GM12874 (cell line): ENCODE data around the gene GXYLT1.

Experiments
- TF ChIP-seq, protein P1 (sequence below): IDR thresholded peaks from 2 replicates; pipeline ENCODE4 v1.5.1; 2011; ENCODE audit warnings: low read depth, mild to moderate bottlenecking, control low read depth, low read length, moderate library complexity; ENCODE audit not compliant: insufficient read depth

The GXYLT1 gene

DNA sequence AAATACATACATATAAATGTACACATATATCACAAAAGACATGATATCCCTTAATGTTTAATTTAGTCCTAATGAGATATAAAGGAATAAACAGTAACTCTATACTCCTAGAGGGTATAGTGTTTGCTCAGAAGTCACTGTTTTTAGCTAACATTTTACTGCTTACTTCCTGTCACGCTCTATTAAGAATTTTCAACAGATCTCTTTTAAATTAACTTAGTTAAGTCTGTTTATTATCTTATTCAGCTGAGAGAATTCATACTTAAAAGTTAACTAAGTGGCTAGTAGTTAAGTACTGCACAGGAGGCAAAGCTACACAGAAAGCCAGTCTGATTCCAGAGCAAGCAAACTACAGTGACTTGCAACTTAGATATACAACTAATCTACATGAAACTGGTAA lies 39.9 kb downstream of the GXYLT1 start:
- TF ChIP-seq, protein P1, sequence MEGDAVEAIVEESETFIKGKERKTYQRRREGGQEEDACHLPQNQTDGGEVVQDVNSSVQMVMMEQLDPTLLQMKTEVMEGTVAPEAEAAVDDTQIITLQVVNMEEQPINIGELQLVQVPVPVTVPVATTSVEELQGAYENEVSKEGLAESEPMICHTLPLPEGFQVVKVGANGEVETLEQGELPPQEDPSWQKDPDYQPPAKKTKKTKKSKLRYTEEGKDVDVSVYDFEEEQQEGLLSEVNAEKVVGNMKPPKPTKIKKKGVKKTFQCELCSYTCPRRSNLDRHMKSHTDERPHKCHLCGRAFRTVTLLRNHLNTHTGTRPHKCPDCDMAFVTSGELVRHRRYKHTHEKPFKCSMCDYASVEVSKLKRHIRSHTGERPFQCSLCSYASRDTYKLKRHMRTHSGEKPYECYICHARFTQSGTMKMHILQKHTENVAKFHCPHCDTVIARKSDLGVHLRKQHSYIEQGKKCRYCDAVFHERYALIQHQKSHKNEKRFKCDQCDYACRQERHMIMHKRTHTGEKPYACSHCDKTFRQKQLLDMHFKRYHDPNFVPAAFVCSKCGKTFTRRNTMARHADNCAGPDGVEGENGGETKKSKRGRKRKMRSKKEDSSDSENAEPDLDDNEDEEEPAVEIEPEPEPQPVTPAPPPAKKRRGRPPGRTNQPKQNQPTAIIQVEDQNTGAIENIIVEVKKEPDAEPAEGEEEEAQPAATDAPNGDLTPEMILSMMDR: no peak

DNA sequence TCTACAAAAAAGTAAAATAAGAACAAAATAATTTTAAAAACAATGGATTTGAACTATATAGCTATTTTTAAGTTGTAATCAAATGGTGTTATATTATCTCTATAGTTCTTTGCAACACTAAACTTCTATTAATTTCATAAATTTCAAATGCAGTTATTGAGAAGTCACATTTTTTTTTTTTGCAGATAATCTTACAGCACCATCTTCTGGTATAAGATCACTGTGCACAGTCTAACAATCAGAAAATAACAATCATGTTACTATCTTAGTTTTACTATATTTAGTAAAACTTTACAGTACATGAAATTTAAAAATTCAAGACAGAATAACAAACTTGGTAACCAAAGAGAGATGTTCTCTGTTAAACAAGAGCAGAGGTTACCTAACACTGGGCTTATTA lies 40.6 kb downstream of the GXYLT1 start:
- TF ChIP-seq, protein P1: no peak

DNA sequence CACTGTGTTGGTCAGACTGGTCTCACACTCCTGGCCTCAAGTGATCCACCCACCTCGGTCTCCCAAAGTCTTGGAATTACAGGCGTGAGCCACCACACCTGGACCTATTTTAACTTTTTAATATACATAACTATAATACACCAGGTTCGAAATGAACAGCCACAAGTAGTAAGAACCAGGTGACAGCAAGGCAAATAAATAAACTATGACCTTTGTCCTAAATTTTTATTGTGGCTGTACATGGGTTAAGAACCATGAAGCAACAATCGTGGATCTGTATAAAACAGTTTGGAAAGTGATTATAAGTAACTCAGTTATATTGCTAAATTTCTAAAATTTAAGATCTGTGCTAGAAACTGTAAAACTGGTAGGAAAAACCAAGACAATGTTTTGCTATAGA lies 41.5 kb downstream of the GXYLT1 start:
- TF ChIP-seq, protein P1: no peak

DNA sequence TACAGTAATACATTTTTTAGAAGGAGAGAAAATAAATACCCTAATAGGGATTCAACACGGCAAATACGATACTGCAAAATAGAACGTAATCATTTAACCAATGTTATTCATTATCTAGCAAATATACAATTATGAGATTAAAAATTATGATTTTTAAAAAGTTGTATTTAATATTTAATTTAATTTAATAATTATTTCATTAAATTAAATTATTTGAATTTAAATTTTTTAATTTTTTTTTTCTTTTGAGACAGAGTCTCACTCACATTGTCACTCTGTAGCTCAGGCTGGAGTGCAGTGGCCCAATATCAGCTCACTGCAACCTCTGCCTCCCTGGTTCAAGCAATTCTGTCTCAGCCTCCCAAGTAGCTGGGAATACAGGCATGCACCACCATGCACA lies 42.0 kb downstream of the GXYLT1 start:
- TF ChIP-seq, protein P1: no peak

DNA sequence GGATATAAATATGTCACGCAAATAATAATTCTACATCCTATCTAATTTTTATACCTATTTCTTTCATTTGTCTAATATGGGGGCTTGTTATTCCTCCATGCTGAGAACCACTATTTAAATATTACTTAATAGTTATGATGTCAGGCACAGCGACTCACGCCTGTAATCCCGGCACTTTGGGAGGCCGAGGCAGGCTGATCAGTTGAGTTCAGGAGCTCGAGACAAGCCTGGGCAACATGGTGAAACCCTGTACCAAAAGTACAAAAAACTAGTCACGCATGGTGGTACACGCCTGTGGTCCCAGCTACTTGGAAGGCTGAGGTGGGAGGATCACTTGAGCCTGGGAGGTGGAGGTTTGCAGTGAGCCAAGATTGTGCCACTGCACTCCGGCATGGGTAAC lies 45.2 kb downstream of the GXYLT1 start:
- TF ChIP-seq, protein P1: no peak

DNA sequence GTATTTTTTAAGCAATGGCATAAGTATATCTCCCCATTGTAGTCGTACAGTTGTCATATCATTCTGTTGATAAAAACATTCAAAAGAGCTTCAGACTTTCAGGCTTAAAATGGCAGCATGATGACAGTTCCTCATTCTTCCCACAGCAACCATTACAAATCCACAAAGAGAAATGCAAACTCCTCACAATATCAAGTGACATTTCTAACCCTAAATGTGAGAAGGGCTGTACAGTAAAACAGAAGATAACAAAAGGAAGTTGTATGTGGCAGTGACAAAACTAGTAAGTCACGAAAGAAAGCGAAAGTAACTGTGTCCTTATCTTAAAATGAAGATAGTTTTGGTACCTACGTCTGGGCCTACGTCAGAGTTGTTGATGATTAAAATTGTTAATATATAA lies 46.7 kb downstream of the GXYLT1 start:
- TF ChIP-seq, protein P1: no peak

DNA sequence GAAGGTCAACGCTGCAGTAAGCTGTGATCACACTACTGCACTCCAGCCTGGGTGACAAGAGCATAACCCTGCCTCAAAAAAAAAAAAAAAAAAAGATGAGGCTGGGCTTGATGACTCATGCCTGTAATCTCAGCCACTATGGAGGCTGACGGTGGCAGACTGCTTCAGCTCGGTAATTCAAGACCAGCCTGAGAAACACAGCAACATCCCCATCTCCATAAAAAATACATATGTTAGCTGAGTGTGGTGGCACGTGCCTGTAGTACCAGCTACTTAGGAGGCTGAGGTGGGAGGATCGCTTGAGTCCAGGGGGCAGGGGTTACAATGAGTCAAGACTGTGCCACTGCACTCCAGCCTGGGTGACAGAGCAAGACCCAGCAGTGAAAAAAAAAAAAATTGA lies 50.4 kb downstream of the GXYLT1 start:
- TF ChIP-seq, protein P1: no peak

DNA sequence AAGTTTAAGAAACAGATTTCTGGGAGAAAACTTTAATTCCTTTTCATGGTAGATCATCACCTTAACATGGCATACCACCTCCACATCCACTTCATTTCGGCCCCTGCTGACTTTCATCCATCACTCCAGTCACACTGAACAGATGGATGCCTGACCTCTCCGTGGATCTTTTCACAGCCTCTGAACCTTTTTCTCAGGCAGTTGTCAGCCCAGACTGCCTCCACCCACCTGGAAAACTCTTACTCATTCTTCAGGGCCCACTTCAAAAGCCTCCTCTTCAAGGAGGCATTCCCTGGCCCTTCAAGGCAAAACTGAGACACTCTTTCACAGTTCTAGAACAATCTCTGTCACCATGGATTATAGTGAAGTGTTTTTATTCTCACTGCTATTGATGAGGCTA lies 52.9 kb downstream of the GXYLT1 start:
- TF ChIP-seq, protein P1: no peak
